ENCODE data around the gene PGRMC1. TPM values are rescaled to one million over a fixed set of nuclear protein-coding genes. Genes with fewer than 3 reads are reported as not detected.
A peak's percentile ranks its signal among the peaks of the same experiment; 100 is the strongest.

The PGRMC1 gene
- total RNA-seq, 3 donors from 2014 or later, result 102 to 126 (median 114) TPM

- no peaks in the 10 kb centered on the region for H3K4me1 ChIP-seq (ENCODE audit: low read depth)
- H3K4me3 ChIP-seq, result no peak overlapping the region
- intact Hi-C loops (cut with DNase I, micrococcal nuclease), result no loop called here
- H3K9me3 ChIP-seq, result no peaks in the 10 kb centered on the region
- H3K36me3 ChIP-seq (ENCODE audit: low read depth), result no peaks in the 10 kb centered on the region
- no peak for TF ChIP-seq CTCF (IDR thresholded peaks at IDR 0.05)
- DNase-seq (peak in 1 of 3 donors; percentile 5), ATAC-seq (no peak)
These were observed 1.0 kb upstream of the PGRMC1 start for GRCh38 chrX:119235051-119235511.

- ATAC-seq (peak; percentile 61), DNase-seq (peak; percentile 48 to 60 (median 58))
- intact Hi-C loops (cut with DNase I, micrococcal nuclease), result no loop called here
- H3K4me1 ChIP-seq (ENCODE audit: low read depth), result no peaks in the 10 kb centered on the region
- peak overlapping the region; percentile 65 for H3K4me3 ChIP-seq
- TF ChIP-seq CTCF (IDR thresholded peaks at IDR 0.05), result no peak
- H3K9me3 ChIP-seq, result no peaks in the 10 kb centered on the region
- H3K36me3 ChIP-seq (ENCODE audit: low read depth), result no peaks in the 10 kb centered on the region
These were observed 807 bp downstream of the PGRMC1 start for GRCh38 chrX:119236623-119237561.

DNA sequence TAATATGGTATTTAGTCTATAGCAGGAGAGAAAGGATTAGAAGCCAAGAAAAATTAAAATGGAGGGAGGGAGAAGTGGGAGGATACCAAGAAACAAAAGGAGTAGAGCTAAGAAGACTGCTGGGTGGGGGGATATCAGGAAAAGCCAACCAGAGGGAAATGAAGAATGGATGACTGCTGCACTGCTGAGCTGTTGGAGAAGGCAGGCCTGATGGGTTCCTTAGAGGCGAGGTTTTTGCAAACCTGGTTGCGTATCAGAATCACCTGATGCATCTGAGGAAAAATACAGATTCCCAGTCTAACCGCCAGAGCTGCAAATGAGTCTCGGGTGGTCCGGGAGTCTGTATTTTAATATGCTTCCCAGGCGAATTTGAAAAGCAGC, 1.5 kb downstream of the PGRMC1 start:
- Histone ChIP-seq H3K4me3 (no peak overlapping the region), H3K36me3 (ENCODE audit: low read depth) (no peaks in the 10 kb centered on the region), H3K4me1 (ENCODE audit: low read depth) (no peaks in the 10 kb centered on the region), H3K9me3 (no peaks in the 10 kb centered on the region)
- peak in 1 of 3 donors; percentile 1 for DNase-seq
- intact Hi-C loops (cut with DNase I, micrococcal nuclease), result no loop called here
- ATAC-seq, result no peak
- TF ChIP-seq CTCF (IDR thresholded peaks at IDR 0.05), result no peak

DNA sequence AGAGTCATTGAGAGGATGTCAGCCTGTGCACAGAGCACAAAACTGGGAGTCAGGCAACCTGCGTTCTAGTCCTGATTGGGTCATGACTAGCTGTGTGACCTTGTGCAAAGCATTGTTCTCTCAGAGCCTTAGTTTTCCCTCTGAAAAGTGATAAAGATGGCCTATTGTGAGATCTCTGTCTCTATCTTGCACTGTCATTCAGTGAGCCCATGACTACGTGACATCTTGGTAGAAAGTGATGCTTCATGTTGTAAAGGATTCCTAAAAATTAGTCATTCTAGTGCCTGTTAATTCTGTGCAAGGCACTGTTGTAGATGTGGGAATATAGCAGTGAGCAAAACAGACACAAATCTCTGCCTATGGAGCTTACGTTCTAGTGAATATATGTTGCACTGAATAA, 2.5 kb downstream of the PGRMC1 start:
- no peak for TF ChIP-seq CTCF (IDR thresholded peaks at IDR 0.05)
- no peaks in the 10 kb centered on the region for H3K9me3 ChIP-seq
- intact Hi-C loops (cut with DNase I, micrococcal nuclease), result no loop called here
- no peaks in the 10 kb centered on the region for H3K36me3 ChIP-seq (ENCODE audit: low read depth)
- H3K4me3 ChIP-seq, result no peak overlapping the region
- H3K4me1 ChIP-seq (ENCODE audit: low read depth), result no peaks in the 10 kb centered on the region
- no peak for ATAC-seq
- DNase-seq, result no peak

- H3K36me3 ChIP-seq (ENCODE audit: low read depth), result no peaks in the 10 kb centered on the region
- ATAC-seq, result no peak
- intact Hi-C loops (cut with DNase I, micrococcal nuclease), result no loop called here
- no peak overlapping the region for H3K4me3 ChIP-seq
- H3K4me1 ChIP-seq (ENCODE audit: low read depth), result no peaks in the 10 kb centered on the region
- TF ChIP-seq CTCF (IDR thresholded peaks at IDR 0.05), result no peak
- no peaks in the 10 kb centered on the region for H3K9me3 ChIP-seq
- DNase-seq, result no peak
These were observed 4.3 kb downstream of the PGRMC1 start for GRCh38 chrX:119240356-119240755.
